ENCODE results near the gene CSF3.

CSF3 gene

GRCh38 chr17:40063187-40063771, 48.0 kb downstream of the CSF3 start:
- DNase-seq: no peak

GRCh38 chr17:40063901-40064531, 48.8 kb downstream of the CSF3 start:
- DNase-seq: no peak

DNA sequence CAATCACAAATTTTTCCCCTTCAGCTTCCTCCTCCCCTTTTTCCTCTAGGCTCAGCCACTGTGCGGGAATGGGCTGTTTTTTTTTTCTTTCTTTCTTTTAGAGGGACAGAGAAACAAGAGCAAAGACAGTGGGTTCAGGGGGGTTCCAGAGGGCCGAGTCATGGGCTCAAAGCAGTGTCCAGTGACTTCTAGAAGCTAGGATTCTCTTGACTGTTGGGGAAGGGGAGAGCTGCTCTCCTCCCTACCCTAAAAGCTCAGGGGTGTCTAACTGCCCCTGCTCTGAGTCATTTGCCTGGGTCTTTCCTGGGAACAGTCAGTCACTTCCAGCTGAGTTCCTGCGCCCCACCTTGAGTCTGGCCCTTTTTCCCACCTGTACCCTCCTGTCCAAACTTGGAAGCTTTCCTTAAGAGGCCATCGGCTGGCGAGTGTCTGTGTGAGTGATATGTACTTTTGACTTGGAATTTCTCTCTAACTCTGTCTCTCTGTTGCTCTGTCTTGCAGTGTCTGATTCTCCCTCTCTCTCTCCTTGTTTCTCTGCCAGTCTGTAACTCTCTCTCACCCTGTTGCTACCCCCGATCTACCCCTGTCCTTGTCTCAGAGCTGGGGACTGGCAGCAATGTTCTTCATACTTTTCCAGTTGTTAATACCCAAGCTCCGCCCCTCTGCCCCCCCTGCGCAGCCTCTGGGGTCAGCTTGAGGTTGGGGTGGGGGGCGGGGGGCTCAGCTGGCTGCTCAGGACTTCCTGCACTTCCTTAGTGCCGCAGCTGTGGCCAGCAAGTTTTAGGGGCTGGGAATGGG, 49.9 kb downstream of the CSF3 start:
- no peak for DNase-seq

GRCh38 chr17:40065769-40066510, 50.7 kb downstream of the CSF3 start:
- no peak for DNase-seq
